ENCODE measurements around the gene NUDT13. TPM values are rescaled to one million over a fixed set of nuclear protein-coding genes. Genes with fewer than 3 reads are reported as not detected.
A peak's percentile ranks its signal among the peaks of the same experiment; 100 is the strongest.

The NUDT13 gene
- total RNA-seq, 1 experiment from 2014 or later: 1.5 TPM

GRCh38 chr10:73093922-73094850, 16.1 kb upstream of the NUDT13 start:
- no peak overlapping the region for H2BK15ac ChIP-seq (ENCODE audit: low read depth, low read length)
- no peaks in the 10 kb centered on the region for H3K27me3 ChIP-seq (ENCODE audit: insufficient read depth, low read length)
- no peak overlapping the region for H2BK20ac ChIP-seq (ENCODE audit: low read depth, low read length, poor library complexity, severe bottlenecking)
- no peak for TF ChIP-seq CTCF (conservative IDR thresholded peaks at IDR 0.05)
- no peaks in the 10 kb centered on the region for H3K27me3 Mint-ChIP-seq (ENCODE audit: low read depth)
- peak overlapping the region; percentile 94 to 95 for H3K4me3 Mint-ChIP-seq
- H3K4ac ChIP-seq (ENCODE audit: low read depth, low read length): no peak overlapping the region
- no peak overlapping the region for H4K8ac ChIP-seq (replicated peaks; ENCODE audit: insufficient read length, low read depth, low read length)
- no peak overlapping the region for H2AK5ac ChIP-seq (ENCODE audit: insufficient read length, low read length)
- no peak overlapping the region for H4K91ac ChIP-seq (ENCODE audit: insufficient read length, low read depth, low read length)
- no peak overlapping the region for H3T11ph ChIP-seq (ENCODE audit: low read length)
- H2AFZ ChIP-seq (ENCODE audit: low read length): no peak overlapping the region
- no peak overlapping the region for H2BK120ac ChIP-seq (ENCODE audit: low read depth, low read length, poor library complexity, severe bottlenecking)
- H3K9me3 ChIP-seq (ENCODE audit: control insufficient read depth, low read depth, low read length): no peaks in the 10 kb centered on the region
- H2BK12ac ChIP-seq (ENCODE audit: insufficient read length, low read depth, low read length): no peak overlapping the region
- H3K18ac ChIP-seq (ENCODE audit: insufficient read length, low read depth, low read length): no peak overlapping the region
- H3K36me3 Mint-ChIP-seq (ENCODE audit: insufficient read depth in 1 of 3, low read depth in 3 of 3): no peaks in the 10 kb centered on the region
- no peak overlapping the region for H3K14ac ChIP-seq (ENCODE audit: insufficient read depth, low read length)
- H4K20me1 ChIP-seq (ENCODE audit: control insufficient read depth, insufficient read depth, insufficient read length): no peaks in the 10 kb centered on the region
- H3K79me2 ChIP-seq (ENCODE audit: insufficient read depth, low read length): no peaks in the 10 kb centered on the region
- no peak overlapping the region for H2BK5ac ChIP-seq (ENCODE audit: insufficient read length, low read length)
- H3K9ac ChIP-seq (ENCODE audit: extremely low read depth, insufficient read length, low read length): no peak overlapping the region
- no peaks in the 10 kb centered on the region for H3K79me1 ChIP-seq (ENCODE audit: insufficient read depth, low read depth, low read length, poor library complexity, severe bottlenecking)
- H3K4me1 ChIP-seq (ENCODE audit: insufficient read depth, low read length): no peaks in the 10 kb centered on the region
- H3K27ac Mint-ChIP-seq: no peak overlapping the region
- no peak overlapping the region for H3K56ac ChIP-seq (ENCODE audit: insufficient read length, low read depth, low read length)
- peak overlapping the region; percentile 3 for H3K4me2 ChIP-seq (ENCODE audit: insufficient read depth, insufficient read length, low read length)
- H3K27ac ChIP-seq (ENCODE audit: insufficient read length, low read depth, low read length): no peak overlapping the region
- H3K23me2 ChIP-seq (ENCODE audit: insufficient read length, low read depth, low read length, poor library complexity, severe bottlenecking): peaks cover 7% of the 10 kb centered on the region
- H3K4me1 Mint-ChIP-seq: peaks cover 18 to 21% of the 10 kb centered on the region in 2 experiments
- H3K23ac ChIP-seq (ENCODE audit: insufficient read length, low read depth, low read length): no peak overlapping the region
- DNase-seq: no peak
- no peak overlapping the region for H4K5ac ChIP-seq (ENCODE audit: insufficient read length, low read depth, low read length)
- WGBS (ENCODE audit: extremely low coverage, insufficient read length, low lambda C conversion rate): no CpG with 5 or more reads among the region's 2 CpGs
- H3K9me3 Mint-ChIP-seq: no peaks in the 10 kb centered on the region

All from H9 (cell line).